GM21723 (cell line): Measurements from ENCODE around the gene LMTK2.
A peak's percentile ranks its signal among the peaks of the same experiment; 100 is the strongest.

ENCODE experiments used
- ATAC-seq: cut with Tn5 transposase; IDR thresholded peaks from one replicate; pipeline ENCODE4 v1.9.1; 2021; ENCODE audit warnings: mild to moderate bottlenecking, moderate library complexity; ENCODE audit not compliant: unreplicated experiment

LMTK2 gene

DNA sequence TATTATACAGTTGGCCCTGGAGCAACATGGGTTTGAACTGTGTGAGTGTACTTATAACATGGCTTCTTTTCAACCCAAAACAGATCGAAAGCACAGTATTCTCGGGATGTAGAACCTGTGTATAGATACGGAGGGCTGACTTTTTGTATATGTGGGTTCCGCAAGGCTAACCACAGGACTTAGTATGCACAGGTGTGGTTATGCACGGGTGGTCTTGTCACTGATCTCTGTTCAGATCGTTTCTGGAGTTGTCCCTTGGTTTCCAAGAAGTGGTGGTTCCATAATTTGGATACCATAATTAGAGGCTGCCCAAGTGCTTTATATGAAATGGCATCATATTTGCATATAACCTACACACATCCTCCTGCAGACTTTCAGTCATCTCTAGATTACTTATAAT lies 93.7 kb downstream of the LMTK2 start:
- peak; percentile 36 for ATAC-seq

DNA sequence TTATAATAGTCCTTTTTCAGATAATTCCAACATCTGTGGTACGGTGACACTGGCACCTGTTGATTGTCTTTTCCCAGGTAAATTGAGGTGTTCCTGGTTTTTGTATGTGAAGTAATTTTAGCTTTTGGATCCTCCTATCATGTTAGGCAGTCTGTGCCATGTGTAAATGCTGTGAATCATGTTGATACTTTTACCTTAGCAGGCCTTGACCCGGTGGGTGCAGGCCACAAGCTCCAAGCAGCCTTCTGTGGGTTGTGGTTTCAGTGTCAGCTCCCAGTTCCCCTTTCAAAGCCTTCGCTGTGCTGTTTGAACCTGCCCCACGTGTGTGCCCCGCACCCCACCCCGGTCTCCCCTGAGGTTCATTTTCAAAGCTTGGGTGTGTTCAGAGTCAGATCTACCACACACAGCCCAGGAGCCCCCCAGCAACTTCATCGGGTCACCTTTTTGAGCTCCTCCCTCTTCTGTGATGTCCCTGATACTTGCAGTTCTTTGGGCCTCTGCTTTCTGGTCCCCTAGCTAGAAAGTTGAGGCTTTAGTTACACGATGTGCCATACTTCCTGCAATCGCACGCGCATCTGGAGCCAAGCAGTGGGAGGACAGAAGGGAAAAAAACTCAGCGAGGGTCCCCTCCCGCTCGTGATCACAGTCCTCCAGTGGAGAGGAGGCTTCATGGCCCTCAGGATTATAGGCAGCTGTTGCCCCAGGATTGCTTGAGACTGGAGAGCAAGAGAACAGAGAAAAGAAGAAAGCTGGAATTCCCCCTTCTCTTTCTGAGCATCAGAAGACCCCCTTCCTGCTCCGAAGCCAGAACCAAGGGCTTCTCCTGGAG lies 95.9 kb downstream of the LMTK2 start:
- ATAC-seq, result peak; percentile 91

DNA sequence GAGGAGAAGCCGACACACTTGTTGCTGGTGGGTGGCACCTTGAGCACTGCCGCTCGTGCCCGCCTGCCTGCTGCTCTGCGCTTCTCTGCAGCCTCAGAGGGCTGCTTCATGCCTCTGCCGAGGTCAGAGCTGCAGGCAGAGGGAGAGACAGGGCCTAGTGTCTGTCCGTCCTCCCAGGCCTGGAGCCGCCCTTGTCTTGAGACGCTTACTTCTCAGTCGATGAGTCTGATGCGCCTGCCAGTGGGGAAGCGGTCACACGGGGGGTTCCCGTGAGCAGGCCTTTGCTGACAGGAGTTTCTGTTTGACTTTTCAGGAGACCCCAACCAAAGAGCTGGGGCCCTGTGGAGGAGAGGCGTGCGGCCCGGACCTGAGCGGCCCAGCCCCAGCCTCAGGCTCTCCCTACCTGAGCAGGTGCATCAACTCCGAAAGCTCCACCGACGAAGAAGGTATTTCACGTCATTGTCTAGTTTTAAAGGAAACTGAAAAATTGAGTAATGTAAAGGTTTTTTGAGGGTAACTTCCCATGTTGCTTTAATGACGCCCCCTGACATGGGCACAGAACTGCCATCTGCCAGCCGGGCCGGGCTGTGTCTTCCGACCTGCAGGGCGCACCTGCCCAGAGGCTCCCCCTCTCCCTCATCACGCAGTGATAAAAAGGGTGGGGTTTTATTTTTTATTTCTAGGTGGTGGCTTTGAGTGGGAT lies 96.8 kb downstream of the LMTK2 start:
- peak; percentile 39 for ATAC-seq

DNA sequence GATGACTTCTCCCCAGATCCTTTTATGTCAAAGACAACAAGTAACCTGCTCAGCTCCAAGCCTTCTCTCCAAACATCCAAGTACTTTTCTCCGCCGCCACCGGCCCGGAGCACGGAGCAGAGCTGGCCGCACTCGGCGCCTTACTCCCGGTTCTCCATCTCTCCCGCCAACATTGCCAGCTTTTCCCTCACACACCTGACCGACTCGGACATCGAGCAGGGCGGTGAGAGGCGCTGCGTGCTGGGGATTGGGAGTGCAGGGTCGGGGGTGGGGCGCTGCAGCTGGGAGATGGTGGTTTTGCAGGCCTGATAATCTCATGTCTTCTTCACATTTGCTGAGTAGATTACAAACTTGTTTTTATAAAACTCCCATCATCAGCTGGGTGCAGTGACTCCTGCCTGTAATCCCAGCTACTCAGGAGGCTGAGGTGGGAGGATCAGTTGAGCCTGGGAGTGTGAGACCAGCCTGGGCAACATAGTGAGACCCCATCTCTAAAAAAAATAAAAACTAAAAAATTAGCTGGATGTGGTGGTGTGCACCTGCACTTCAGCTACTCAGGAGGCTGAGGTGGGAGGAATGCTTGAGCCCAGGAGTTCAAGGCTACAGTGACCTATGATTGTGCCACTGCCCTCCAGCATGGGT lies 97.4 kb downstream of the LMTK2 start:
- no peak for ATAC-seq

DNA sequence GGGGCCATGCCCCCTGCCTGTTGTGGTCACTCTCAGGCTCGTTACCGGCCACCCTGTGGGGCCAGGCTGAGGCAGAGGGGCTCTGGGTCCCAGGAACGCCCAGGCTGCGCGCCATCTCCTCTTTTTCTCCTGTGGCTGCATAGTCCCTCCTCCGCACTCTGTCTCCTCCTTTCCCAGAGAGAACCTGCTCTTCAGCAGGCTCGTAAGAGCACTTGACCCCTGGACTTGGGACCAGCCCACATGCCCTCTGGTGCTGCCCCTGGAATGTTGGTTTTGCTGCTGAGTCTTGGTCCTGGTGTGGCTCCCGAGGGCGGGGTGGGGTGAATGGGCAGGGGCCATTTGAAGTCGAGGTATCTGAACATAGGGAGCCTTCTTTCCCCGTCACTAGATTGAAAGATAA lies 98.0 kb downstream of the LMTK2 start:
- no peak for ATAC-seq

DNA sequence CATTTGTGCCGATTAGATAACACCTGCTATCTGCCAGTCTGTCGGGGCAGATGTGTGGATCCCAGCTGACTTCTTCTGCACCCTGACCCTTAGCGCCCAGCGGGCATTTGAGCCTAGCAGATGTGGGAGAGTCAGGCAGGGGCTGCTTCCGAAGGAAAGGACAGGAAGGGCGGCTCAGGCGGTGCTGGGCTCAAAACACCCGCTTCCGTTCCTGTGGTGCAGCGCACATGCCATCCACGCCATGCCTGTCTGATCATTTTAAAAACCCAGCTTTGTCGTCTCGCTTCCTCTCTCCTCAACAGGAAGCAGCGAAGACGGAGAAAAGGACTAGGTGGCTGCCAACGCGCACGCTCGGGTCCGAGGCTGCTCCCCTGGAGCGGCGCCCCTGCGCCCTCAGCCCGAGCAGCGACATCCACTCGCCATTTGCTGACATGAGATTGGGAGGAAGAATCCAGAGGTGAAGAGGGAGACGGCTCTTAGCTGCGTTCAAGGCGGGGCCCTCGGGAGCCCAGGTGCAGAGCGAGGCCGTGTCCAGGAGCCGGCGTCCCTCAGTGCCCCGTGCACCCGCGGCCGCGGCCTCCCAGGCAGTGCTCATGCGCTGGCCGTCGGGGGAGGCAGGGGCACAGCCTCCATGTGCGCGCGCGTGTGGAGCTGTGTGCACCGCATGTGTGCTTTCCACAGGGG lies 98.6 kb downstream of the LMTK2 start:
- ATAC-seq, result no peak

DNA sequence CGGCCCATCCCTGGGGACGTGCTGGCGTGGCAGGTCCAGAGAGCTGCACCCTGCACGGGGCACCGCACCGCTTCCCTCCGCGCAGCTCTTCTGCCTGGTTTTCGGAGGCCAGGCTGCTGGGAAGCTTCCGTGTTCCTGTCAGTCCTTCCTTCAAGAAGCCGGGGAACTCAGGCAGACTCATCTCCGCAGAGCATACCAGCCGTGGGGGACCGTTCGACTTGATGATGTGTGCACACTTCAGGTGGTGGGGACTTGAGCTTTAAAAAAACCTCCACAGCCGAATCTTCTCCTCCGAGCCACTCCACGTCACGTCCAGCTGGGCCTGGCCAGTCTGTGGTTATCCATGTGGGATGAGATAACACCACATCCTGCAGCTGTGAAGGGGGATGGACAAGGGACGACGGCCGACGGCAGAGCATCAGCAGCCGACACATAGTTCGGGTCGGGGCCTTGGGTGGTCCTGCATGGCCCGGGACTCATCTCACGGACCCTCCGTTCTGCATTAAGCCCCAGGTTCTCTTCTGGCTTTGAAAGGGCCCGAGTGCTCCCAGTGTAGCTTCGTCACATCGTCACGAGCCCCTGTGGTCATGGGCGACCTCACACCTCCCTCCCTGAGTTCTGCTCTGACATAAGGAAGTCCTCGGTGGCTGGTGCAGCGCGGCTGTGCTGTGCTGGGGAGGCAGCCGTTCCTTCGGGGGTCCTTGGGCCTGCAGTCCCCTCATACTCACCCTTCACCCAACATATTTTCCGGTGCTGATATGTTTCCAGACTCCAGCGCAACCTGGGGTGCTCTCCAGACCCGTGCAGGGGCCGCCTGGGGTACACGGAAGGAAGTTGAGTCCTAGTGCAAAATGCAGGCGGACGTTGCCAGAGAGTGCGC lies 100.0 kb downstream of the LMTK2 start:
- no peak for ATAC-seq

DNA sequence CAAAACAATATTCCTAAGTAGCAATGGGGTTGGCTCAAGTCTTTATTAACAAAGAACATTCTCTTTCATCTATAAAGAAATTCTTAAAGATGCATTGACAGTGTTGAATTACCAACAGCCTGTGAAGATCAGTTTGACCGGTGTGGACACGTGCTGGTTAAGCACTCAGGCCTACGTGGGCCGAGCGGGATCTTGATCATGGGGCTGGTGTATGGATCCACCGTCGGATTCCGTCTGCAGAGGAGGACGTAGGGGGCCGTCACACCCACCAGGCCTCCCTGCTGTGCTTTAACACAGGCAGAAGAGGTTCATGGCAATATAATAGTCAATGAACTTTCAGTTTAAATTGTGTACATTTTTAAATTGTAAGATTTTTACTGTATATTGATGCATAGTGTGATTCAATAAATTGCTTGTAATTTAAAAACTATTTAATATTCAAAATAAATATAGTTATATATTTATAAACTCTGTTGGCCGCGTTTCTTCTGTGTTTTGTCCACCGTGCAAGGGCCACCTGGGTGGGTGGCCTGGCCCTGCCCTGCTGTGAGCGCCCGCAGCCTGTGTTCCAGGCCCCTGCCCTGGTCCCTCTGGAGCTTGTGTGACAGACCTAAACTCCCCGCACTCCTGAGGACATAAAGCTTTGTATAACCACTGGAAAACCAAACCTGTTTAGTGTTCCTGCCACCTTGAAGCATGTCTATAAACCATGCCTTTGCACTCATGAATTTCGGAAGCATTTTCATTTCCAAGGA lies 102.7 kb downstream of the LMTK2 start:
- no peak for ATAC-seq

DNA sequence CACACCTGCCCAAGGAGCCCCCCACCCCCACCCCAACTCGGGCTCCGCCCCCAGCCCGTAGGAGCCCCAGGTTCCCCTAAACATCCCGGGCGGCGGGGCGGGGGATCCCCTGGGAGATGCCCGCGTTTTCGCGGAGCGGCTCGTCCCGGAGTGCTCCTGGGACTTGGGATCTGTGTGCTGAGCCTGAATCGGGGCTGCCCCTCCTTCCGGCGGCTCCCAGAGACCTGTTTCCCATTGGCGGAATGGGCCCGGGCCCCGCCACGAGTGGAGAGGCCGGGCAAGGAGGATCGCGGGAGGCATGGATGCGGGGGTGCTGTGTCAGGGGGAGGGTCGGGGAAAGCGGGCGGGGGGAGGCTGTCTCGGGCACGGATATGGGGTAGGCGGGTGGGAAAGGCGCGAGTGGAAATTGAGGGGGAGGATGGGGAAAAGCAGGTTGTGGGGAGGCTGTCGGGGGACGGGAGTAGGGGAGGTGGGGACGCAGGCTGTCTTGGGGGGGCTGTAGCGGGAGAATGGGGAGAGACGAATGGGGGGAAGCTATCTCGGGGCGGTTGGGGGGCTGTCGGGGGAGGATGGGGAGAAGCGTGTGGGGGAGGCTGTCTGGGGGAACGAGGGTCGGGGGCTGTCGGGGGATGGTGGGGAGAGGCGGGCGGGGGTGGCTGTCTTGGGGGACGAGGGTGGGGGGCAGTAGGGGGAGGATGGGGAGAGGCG lies 104.0 kb downstream of the LMTK2 start:
- ATAC-seq, result no peak

DNA sequence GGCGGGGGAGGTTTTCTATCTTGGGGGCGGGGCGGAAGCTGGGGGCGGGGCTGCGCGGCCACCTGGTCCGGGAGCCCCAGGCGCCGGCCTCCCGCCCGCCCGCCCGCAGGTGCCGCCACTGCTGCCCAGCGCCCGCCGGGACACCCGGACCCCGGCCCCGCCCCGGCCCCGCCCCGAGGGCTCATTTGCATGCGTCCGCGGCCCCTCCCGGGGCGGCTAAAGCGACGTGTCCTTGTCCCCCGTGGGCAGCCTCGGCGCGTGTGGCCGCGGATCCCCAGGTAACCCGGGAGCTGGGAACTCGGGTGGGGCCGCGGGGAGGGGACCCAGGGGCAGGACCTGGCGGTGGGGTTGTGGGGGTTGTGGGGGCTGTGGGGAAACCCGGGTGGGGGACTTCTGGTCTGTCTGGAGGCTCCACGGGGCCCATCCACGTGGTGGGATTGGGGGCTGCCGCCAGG lies 104.6 kb downstream of the LMTK2 start, which contains the start of gene BHLHA15:
Gene BHLHA15 (plus strand): TSS at position 219 of the 455 bp plus-strand sequence. CDS start 871 bp downstream, outside the sequence.
- ATAC-seq, result peak; percentile 51

DNA sequence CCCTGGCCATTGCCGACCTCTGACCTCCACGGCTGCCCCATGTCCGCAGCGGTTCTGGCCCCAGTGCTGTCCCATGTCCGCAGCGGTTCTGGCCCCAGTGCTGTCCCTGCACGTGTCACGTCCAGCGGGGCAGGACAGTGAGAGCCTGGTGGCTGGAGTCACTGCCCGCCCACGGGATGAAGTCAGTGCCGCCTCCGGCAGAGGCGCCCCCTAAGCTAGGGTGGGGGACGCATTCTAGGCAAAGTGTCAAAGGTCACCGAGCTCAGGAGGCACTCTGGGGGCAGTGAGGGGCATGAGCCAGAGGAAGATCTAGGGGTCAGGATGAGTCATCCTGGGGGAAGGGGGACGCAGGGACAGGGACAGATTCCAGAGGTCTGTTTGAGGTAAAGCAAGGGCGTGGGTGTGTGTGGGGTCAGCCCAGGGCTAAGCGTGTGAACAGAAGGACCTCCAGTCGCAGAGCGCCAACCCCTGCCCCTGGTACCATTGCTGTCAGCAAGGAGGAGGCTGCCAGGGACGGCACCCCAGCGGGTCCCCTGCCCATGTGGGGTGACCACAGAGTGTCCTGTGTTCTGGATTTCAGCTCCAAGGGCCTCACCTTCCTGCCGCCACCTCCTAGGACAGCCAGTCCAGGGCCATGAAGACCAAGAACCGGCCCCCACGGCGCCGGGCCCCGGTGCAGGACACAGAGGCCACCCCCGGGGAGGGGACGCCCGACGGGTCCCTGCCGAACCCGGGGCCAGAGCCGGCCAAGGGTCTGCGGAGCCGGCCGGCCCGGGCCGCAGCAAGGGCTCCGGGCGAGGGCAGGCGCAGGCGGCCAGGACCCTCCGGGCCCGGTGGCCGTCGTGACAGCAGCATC lies 105.2 kb downstream of the LMTK2 start:
- ATAC-seq, result no peak

DNA sequence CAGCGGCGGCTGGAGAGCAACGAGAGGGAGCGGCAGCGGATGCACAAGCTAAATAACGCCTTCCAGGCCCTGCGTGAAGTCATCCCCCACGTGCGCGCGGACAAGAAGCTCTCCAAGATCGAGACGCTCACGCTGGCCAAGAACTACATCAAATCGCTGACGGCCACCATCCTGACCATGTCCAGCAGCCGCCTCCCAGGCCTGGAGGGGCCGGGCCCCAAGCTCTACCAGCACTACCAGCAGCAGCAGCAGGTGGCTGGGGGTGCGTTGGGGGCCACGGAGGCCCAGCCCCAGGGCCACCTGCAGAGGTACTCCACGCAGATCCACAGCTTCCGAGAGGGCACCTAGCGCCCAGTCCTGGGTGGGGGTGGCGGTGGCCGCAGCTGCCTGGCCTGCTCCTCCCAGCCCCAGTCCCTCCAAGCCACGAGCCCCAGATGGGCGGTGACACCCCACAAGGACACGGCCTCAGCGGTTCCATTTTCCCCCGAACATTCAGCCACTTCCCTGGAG lies 105.9 kb downstream of the LMTK2 start:
- no peak for ATAC-seq

DNA sequence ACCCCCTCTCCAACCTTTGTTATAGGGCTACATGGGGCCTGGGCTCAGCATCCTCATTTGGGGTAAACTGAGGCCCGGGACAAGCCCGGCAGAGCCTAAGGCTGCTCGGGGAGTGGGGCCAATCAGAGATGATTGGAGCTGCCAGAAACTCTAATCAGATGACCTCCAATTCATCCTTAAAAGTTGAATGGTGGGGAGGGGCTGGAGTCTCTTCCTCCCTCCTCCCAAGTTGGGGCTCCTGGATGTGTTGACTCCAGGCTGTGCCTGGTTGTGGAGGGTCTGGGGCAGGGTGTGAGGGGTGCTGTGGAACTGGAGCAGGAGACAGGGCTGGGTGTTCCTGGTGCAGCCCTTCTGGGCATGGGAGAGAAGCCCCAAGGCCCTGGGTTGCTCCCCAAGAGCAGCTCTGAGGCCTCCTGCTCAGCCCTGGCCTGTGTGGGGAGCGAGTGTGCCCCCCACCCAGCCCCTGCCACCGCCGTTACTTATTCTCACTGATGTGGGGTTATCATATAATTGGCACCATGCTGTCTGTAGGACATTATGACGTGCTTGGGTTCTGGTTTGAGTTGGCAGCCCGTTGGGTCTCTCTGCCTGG lies 106.7 kb downstream of the LMTK2 start:
- ATAC-seq, result no peak

DNA sequence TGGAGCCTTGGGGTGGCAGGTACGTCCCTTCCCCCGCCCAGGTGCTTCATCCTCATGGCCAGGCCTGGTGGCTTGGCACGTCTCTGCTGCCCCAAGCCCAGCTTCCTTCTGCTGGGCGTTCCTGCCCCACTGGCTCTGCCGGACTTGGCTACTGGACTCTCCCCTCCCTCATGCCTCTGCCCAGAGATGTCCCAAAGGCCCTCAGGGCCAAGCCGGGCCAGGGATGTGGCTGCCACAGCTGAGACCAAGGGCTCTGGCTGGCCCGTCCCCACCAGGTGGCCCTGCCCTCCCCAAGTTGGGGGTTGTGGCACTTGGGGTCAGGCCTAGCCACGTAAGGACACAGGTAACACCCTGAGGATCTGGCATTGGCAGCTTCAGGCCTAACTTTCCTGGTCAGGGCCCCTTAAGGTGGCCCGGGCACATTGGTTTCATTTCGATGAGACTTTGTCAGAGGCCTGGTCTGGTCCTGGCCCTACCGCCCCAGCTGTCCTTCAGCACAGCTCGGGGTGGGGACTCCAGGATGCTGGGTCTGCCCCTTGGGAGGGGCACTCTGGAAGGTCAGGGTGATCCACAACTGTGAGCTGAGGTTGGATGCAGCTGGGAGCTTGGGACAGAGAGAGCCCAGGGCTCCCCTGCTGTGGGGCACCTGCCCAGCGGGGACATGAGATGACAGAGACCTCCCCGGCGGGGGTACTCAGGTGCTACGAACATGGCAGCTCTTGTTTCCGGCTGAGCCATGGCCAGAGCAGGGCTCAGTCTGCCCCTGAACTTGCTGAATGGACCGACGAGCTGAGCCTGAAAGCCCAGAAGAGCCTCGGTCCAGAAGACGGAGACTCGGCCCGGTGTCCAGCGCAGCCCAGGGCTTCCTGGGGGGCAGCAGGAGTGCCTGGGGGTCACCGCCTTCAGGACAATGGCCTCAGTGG lies 107.5 kb downstream of the LMTK2 start:
- ATAC-seq, result no peak

DNA sequence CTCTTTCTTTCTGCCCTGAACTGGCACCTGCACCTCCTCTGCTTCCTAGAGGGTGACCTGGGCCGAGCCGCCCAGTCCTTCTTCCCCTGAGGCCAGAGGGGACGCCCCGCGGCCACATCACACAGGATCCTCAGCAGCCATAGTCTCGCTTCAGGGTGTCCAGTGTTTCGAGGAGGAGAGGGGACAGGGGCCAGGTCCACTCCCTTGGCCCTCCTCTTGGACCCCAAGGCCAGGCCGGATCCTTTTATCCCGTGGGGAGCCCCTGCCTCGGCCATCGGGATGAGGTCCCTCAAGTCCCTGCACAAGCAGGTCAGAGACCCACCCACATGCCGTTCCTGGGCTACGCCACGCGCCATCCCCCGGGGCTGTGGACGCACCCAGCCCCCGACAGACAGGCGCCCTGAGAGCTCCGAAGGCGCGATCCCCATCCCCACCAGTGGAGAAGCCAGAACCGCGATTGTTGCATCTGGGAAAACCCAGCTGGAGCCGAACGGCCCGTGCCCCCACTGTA lies 108.2 kb downstream of the LMTK2 start:
- no peak for ATAC-seq
